K562 (cell line): ENCODE results near the gene TJP2. TPM values are rescaled to one million over a fixed set of nuclear protein-coding genes. Genes with fewer than 3 reads are reported as not detected.
A peak's percentile ranks its signal among the peaks of the same experiment; 100 is the strongest.

ENCODE experiments used
- ATAC-seq: fragments of 200-7000 bp; cut with Tn5 transposase; 3 replicates; pipeline ENCODE4 v1.9.1; 2020; ENCODE audit warnings: moderate library complexity
- BruUV-seq: library from RNA; stranded (reverse); fragments of 400-500 nt; replicated peaks from 2 replicates; lab custom pipeline; 2021; lab: Mats Ljungman, UMichigan
- CTCF ChIA-PET: fragments of 300-600 bp; formaldehyde crosslinking; extraction: SDS; loops from one replicate; lab custom pipeline; 2021; ENCODE audit warnings: low intra/inter-chr PET ratio; lab: Yijun Ruan, JAX
- POLR2A ChIA-PET: fragments of 300-600, 350-650 bp; sonication (Branson Sonifier 250); formaldehyde crosslinking; extraction: SDS; loops from one replicate; lab custom pipeline; 2021; ENCODE audit warnings: antibody characterized with exemption, inconsistent platforms; lab: Yijun Ruan, JAX
- DNase-seq, 4 experiments: peaks; one replicate each; pipeline versions ENCODE4 v3.0.0 to v3.0.0-alpha.2; 2011 to 2018; ENCODE audit warnings: low spot score in 3 of 4, mixed read lengths in 3 of 4; ENCODE audit errors: extremely low read depth in 1 of 4
- FAIRE-seq: peaks from 2 replicates; lab custom pipeline; 2011; peaks lifted over from hg19 to GRCh38; lab: Jason Lieb, UNC
- H2AFZ ChIP-seq: 2 replicates; pipeline ENCODE4 v1.6.0; 2011; ENCODE audit warnings: low read depth, low read length, control low read depth, inconsistent platforms
- H3K27ac ChIP-seq: fragments of 200-600 bp; 3 replicates; pipeline ENCODE4 v1.8.0; 2011; ENCODE audit warnings: low read depth, mild to moderate bottlenecking, control low read depth, inconsistent platforms, low read length, moderate library complexity, mixed read lengths; ENCODE audit errors: extremely low read depth
- H3K27me3 ChIP-seq, 2 experiments: fragments of 300-600 bp in 1 of 2; 2 replicates in 1 of 2; 3 replicates in 1 of 2; pipeline versions ENCODE4 v1.6.0 to v1.8.0; 2011; ENCODE audit warnings: inconsistent platforms in 2 of 2, low read length in 2 of 2, mild to moderate bottlenecking in 1 of 2, mixed read lengths in 1 of 2, moderate library complexity in 1 of 2; ENCODE audit not compliant: control insufficient read depth in 2 of 2, insufficient read depth in 2 of 2
- H3K36me3 ChIP-seq: fragments of 300-600 bp; 3 replicates; pipeline ENCODE4 v1.8.0; 2011; ENCODE audit warnings: mild to moderate bottlenecking, low read length, inconsistent platforms; ENCODE audit not compliant: control insufficient read depth, insufficient read depth
- H3K4me1 ChIP-seq, 2 experiments: fragments of 200-600 bp in 1 of 2; replicated peaks in 1 of 2; 2 replicates in 1 of 2; 3 replicates in 1 of 2; pipeline versions ENCODE4 v1.5.1 to v1.8.0; 2011; ENCODE audit warnings: inconsistent platforms in 2 of 2, low read length in 2 of 2, mild to moderate bottlenecking in 1 of 2, mixed read lengths in 1 of 2, moderate library complexity in 1 of 2; ENCODE audit not compliant: control insufficient read depth in 2 of 2, insufficient read depth in 2 of 2
- H3K4me2 ChIP-seq: 2 replicates; pipeline ENCODE4 v1.6.1; 2011; ENCODE audit warnings: low read length, control low read depth, inconsistent platforms, mixed read lengths; ENCODE audit not compliant: insufficient read depth
- H3K4me3 ChIP-seq: fragments of 200-600 bp; sonication (generic), shearing (Covaris generic); 2 replicates; pipeline ENCODE4 v1.5.1; 2016; ENCODE audit warnings: control low read depth, inconsistent platforms
- H3K79me2 ChIP-seq: fragments of 200-600 bp; 3 replicates; pipeline ENCODE4 v1.8.0; 2011; ENCODE audit warnings: low read length, inconsistent platforms; ENCODE audit not compliant: control insufficient read depth, insufficient read depth
- H3K9ac ChIP-seq, 2 experiments: 2 replicates each; pipeline versions ENCODE4 v1.6.0 to v1.6.1; 2011; ENCODE audit warnings: low read depth in 2 of 2, low read length in 2 of 2, control low read depth in 1 of 2, inconsistent platforms in 1 of 2, mild to moderate bottlenecking in 1 of 2, mixed read lengths in 1 of 2; ENCODE audit not compliant: insufficient read depth in 1 of 2
- H3K9me1 ChIP-seq: one replicate; pipeline ENCODE4 v1.6.0; 2011; ENCODE audit warnings: inconsistent platforms, mild to moderate bottlenecking, low read length, moderate library complexity; ENCODE audit not compliant: control insufficient read depth, insufficient read depth
- H3K9me3 ChIP-seq: replicated peaks from 2 replicates; pipeline ENCODE4 v1.5.1; 2011; ENCODE audit warnings: low read depth, low read length, inconsistent platforms; ENCODE audit not compliant: control insufficient read depth, insufficient read depth
- H4K20me1 ChIP-seq: replicated peaks from 2 replicates; pipeline ENCODE4 v1.6.1; 2011; ENCODE audit warnings: low read length, inconsistent platforms, mixed read lengths; ENCODE audit not compliant: control insufficient read depth, insufficient read depth
- CBX2 ChIP-seq: fragments of 200-600 bp; sonication (generic); IDR thresholded peaks from one replicate; pipeline ENCODE4 v1.6.1; 2012; ENCODE audit warnings: mild to moderate bottlenecking, low read length, inconsistent platforms; ENCODE audit not compliant: insufficient read depth, poor library complexity, severe bottlenecking
- SPI1 ChIP-seq: IDR thresholded peaks from 2 replicates; pipeline ENCODE4 v1.6.1; 2011; ENCODE audit warnings: low read depth, low read length, control low read depth, borderline replicate concordance
- ZNF263 ChIP-seq: sonication (generic); formaldehyde crosslinking; IDR thresholded peaks from 2 replicates; pipeline ENCODE4 v1.8.0; 2022; ENCODE audit warnings: mild to moderate bottlenecking, missing genetic modification reagents, borderline replicate concordance
- WGBS: fragments of 100-300 bp; shearing (Covaris generic); methylation state at CpG from one replicate; pipeline ENCODE4 v1.1.6; 2016; ENCODE audit warnings: low coverage, mixed read lengths; ENCODE audit not compliant: insufficient coverage; ENCODE audit errors: missing lambda C conversion rate; 5-methylcytosine and 5-hydroxymethylcytosine counted together
- in situ Hi-C: fragments of 300-500 bp; cut with MboI; formaldehyde crosslinking; loops from 4 replicates; pipeline ENCODE4 v1.15.0; 2018; ENCODE audit warnings: inconsistent platforms, mixed read lengths
- intact Hi-C: fragments of 100-400 bp; cut with micrococcal nuclease; formaldehyde crosslinking; loops from 2 replicates; pipeline ENCODE4 v1.14.2; 2022
- polyA plus RNA-seq, 8 experiments: library from polyadenylated mRNA; depleted of rRNA in 4 of 8; stranded (reverse) in 5 of 8; unstranded in 3 of 8; fragments of >200 nt; fragmentation: Nextera tagmentation in 2 of 8; fragmentation: Illumina TruSeq in 1 of 8; extraction: Ambion mirVana in 2 of 8; extraction: Trizol in 1 of 8; gene quantifications; 2 replicates each; pipeline versions ENCODE4 v1.2.1 to v1.2.3, GENCODE V29; 2011 to 2014; ENCODE audit warnings: inconsistent platforms in 1 of 8, missing spikeins in 1 of 8
- total RNA-seq, 7 experiments: library from RNA; depleted of rRNA in 6 of 7; stranded (reverse); fragments of >200 nt in 6 of 7; fragmentation: Illumina TruSeq in 2 of 7; extraction: Trizol in 2 of 7; gene quantifications; 2 replicates each; pipeline versions ENCODE4 v1.2.1 to v1.2.3, GENCODE V29; 2011 to 2021; ENCODE audit warnings: low replicate concordance in 1 of 7
- TF ChIP-seq, protein P1 (sequence below): IDR thresholded peaks from 2 replicates; pipeline ENCODE4 v1.6.1; 2011; ENCODE audit warnings: borderline replicate concordance, low read depth, mild to moderate bottlenecking, moderate library complexity, low read length; ENCODE audit not compliant: insufficient read depth, poor library complexity, severe bottlenecking

The TJP2 gene
- total and polyA plus RNA-seq, 9 of the 15 experiments (the other 6 are each of a cell fraction or from before 2014, with no cell fraction given), result 4.0 to 24.1 (median 16.8) TPM

- POLR2A ChIA-PET, result no interaction called here
- Histone ChIP-seq H3K27me3 (peaks cover 4 to 5% of the 10 kb centered on the region in 2 experiments; a peak in 1 of 5 replicates), H3K4me2 (no peak overlapping the region), H3K4me1 (no peaks in the 10 kb centered on the region), H3K79me2 (no peaks in the 10 kb centered on the region), H3K36me3 (no peaks in the 10 kb centered on the region), H3K9me1 (no peaks in the 10 kb centered on the region), H3K9ac (no peak overlapping the region), H3K4me3 (no peak overlapping the region), H3K9me3 (no peaks in the 10 kb centered on the region), H3K27ac (no peak overlapping the region), H4K20me1 (no peaks in the 10 kb centered on the region), H2AFZ (no peak overlapping the region)
- TF ChIP-seq CBX2, result no peak
- peak; percentile 80 for TF ChIP-seq SPI1
- BruUV-seq, result no TSS peak
- in situ Hi-C loops (no loop called here), intact Hi-C loops (no loop called here)
- FAIRE-seq (no peak), ATAC-seq (no peak), DNase-seq (no peak)
- CTCF ChIA-PET, result no interaction called here
- WGBS, result 0% methylated on average over 1 of the region's 1 CpG
Measured at GRCh38 chr9:69299315-69299714, 125.2 kb downstream of the TJP2 start.

DNA sequence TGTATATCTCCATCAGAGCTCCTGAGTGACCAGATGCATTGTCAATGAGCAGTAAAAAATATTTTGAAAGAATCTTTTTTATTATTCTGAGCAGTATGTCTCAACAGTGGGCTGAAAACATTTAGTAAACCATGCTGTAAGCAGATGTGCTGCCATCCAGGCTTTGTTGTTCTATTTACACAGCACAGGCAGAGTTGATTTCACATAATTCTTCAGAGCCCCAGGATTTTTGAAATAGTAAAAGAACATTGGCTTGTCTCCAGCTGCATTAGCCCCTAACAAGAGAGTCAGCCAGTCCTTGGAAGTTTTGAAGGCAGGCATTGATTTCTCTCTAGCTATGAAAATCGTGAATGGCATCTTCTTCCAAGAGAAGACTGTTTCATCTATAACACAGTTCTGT lies 125.7 kb downstream of the TJP2 start:
- TF ChIP-seq, protein P1, sequence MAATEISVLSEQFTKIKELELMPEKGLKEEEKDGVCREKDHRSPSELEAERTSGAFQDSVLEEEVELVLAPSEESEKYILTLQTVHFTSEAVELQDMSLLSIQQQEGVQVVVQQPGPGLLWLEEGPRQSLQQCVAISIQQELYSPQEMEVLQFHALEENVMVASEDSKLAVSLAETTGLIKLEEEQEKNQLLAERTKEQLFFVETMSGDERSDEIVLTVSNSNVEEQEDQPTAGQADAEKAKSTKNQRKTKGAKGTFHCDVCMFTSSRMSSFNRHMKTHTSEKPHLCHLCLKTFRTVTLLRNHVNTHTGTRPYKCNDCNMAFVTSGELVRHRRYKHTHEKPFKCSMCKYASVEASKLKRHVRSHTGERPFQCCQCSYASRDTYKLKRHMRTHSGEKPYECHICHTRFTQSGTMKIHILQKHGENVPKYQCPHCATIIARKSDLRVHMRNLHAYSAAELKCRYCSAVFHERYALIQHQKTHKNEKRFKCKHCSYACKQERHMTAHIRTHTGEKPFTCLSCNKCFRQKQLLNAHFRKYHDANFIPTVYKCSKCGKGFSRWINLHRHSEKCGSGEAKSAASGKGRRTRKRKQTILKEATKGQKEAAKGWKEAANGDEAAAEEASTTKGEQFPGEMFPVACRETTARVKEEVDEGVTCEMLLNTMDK, result no peak
- no peak for TF ChIP-seq ZNF263 (CRISPR knock-in tag)
- 0% methylated on average over 1 of the region's 1 CpG for WGBS
- no peak overlapping the region for H3K4me2 ChIP-seq
- FAIRE-seq (no peak), DNase-seq (no peak), ATAC-seq (no peak)
- H3K4me3 ChIP-seq, result no peak overlapping the region
- in situ Hi-C loops (no loop called here), intact Hi-C loops (no loop called here)
- H3K27me3 ChIP-seq, result peaks cover 4 to 5% of the 10 kb centered on the region in 2 experiments; a peak in 1 of 5 replicates
- H3K4me1 ChIP-seq, result no peaks in the 10 kb centered on the region
- no TSS peak for BruUV-seq
- no peaks in the 10 kb centered on the region for H4K20me1 ChIP-seq
- no peak overlapping the region for H3K9ac ChIP-seq
- no peaks in the 10 kb centered on the region for H3K36me3 ChIP-seq
- H2AFZ ChIP-seq, result no peak overlapping the region
- CTCF ChIA-PET, result no interaction called here
- POLR2A ChIA-PET, result no interaction called here
- no peaks in the 10 kb centered on the region for H3K9me3 ChIP-seq
- H3K79me2 ChIP-seq, result no peaks in the 10 kb centered on the region
- H3K9me1 ChIP-seq, result no peaks in the 10 kb centered on the region
- no peak overlapping the region for H3K27ac ChIP-seq
